Measurements from ENCODE around the gene PLAGL2.
A peak's percentile ranks its signal among the peaks of the same experiment; 100 is the strongest.

The PLAGL2 gene

DNA sequence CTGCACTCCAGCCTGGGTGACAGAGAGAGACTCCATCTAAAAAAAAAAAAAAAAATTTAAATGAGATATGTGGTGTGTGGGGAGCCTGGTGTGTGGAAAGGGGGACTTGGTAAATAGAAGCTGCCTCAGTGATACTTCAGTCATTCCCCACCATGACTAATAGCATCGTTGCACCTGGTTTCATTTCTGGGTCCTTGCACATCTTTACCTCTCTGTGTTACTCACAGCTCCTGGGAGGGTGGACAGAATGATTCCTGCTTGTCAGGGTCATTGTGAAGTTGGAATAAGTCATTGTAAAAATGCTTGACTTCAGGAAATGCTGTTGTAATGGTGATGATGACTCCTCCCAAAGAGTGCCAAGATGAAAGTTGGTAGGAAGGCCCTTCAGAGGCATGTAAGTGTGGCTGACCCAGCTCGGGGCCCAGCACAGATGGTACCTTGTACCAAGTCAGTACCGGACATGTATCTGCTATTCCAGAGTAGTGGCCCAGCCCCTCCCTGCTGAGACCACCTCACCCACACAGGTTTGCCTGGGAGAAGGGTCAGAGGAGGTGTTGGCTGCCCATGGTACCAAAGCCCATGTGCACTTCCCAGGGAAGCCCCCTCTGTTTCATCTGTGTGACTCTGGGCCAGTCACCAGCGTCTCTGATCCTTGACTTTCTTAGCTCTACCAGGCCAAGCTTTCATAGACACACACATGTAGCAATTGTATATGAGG lies 48.4 kb downstream of the PLAGL2 start:
- Mint-ChIP-seq H3K27me3 (no peaks in the 10 kb centered on the region), H3K4me1 (peaks cover 11% of the 10 kb centered on the region), H3K4me3 (no peak overlapping the region), H3K36me3 (peaks cover 61% of the 10 kb centered on the region), H3K9me3 (no peaks in the 10 kb centered on the region), H3K27ac (no peak overlapping the region)
- ATAC-seq, result no peak

DNA sequence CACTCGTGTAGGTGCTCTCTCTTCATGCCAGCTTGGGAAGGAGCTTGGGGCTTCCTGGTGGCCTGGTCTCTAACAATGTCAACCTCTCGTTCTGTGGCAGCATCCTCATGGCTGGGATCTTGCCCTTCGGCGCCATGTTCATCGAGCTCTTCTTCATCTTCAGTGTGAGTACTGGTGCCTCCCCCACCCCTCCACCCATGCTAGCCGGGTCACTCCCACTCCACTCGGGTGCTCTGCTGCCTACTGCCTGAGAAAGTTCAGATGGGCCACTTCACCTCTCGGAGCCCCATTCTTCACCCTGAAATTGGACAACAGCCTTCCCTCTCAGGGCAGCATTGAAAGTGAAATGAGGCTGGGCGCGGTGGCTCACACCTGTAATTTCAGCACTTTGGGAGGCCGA lies 49.2 kb downstream of the PLAGL2 start:
- Mint-ChIP-seq H3K27ac (no peak overlapping the region), H3K4me3 (no peak overlapping the region), H3K9me3 (no peaks in the 10 kb centered on the region), H3K4me1 (peaks cover 11% of the 10 kb centered on the region), H3K27me3 (no peaks in the 10 kb centered on the region), H3K36me3 (peaks cover 54% of the 10 kb centered on the region)
- no peak for ATAC-seq

DNA sequence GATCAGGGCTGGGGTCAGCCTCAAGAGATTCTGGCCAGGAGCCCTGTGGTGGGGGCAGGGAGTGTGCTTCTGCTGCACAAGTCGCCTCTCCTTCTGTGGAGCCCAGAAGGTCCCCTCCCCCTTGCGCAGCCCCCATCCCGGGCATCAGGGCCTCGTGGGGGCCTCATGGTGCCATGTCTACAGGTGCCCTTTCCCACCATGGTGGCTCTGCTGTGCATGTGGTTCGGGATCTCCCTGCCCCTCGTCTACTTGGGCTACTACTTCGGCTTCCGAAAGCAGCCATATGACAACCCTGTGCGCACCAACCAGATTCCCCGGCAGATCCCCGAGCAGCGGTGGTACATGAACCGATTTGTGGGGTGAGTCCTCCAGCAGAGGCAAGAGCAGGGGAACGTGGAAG lies 49.9 kb downstream of the PLAGL2 start:
- Mint-ChIP-seq H3K27ac (peak overlapping the region; percentile 54), H3K36me3 (peaks cover 58% of the 10 kb centered on the region), H3K4me1 (peaks cover 11% of the 10 kb centered on the region), H3K4me3 (no peak overlapping the region), H3K9me3 (no peaks in the 10 kb centered on the region), H3K27me3 (no peaks in the 10 kb centered on the region)
- no peak for ATAC-seq

DNA sequence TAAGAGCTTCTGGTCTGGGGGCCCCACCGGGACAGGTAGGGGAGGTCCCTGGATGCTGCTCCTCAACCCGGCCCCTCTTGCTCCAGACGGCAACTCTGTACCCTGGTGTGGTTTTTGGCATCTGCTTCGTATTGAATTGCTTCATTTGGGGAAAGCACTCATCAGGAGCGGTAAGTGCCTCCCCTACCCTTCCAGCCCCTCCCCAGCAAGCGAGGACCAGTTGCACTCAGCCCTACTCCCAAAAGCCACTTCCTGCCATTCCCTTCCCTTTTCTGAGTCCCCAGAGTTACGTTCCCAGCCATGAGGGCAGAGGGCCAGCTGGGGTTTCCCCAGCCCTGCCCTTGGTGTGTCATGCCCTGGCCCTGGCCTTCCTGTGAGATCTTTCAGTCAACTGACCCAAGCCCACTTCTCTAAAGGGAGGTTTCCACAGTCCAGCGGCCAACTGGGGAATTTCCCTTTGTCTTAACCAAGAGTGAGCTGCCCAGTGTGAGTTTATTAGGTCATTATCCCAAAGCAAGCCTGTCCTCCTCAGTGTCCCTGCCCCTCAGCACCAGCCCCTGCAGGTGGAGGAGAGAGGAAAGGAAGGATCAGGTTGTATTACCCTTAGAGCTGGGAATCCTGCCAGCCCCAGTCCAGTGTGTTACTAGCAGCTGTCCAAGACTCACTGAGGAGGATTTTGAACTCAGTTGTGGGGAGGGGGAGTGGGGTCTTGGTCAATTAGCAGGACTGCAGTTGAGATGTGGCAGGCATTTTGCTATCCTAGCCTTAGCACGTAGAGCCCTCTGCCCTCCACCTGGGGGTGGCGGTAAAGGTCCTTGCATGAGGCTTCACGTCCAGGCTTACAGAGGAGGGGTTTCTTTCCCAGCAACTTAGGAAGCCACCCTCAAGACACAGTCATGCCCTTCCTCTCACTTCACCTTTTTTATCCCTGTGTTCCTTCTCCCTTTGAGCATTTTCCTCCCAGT lies 52.2 kb downstream of the PLAGL2 start:
- peaks cover 60% of the 10 kb centered on the region for H3K36me3 Mint-ChIP-seq
- no peak overlapping the region for H3K4me3 Mint-ChIP-seq
- H3K27me3 Mint-ChIP-seq, result no peaks in the 10 kb centered on the region
- H3K27ac Mint-ChIP-seq, result peak overlapping the region; percentile 41
- no peaks in the 10 kb centered on the region for H3K9me3 Mint-ChIP-seq
- peaks cover 11% of the 10 kb centered on the region for H3K4me1 Mint-ChIP-seq
- peak; percentile 46 for ATAC-seq

DNA sequence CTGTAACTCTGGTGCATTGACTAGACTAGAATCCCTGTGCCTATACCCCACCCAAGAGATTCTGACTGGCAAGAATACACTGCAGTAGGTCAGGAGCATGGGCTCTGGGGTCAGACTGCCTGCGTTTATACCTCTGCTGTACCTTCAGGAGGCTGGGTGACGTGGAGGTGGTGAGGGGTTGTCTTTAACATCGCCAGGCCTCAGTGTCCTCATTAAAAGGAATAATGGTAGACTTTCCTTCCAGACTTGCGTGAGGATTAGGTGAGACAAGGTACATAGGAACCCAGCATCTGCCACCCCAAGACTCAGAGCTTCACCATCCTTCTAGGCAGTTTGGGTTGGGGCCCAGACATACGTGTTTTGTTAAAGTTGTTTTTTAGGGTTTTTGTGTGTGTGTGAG lies 53.8 kb downstream of the PLAGL2 start:
- Mint-ChIP-seq H3K27me3 (no peaks in the 10 kb centered on the region), H3K4me3 (no peak overlapping the region), H3K36me3 (peaks cover 65% of the 10 kb centered on the region), H3K4me1 (peaks cover 11% of the 10 kb centered on the region), H3K9me3 (no peaks in the 10 kb centered on the region), H3K27ac (no peak overlapping the region)
- no peak for ATAC-seq

DNA sequence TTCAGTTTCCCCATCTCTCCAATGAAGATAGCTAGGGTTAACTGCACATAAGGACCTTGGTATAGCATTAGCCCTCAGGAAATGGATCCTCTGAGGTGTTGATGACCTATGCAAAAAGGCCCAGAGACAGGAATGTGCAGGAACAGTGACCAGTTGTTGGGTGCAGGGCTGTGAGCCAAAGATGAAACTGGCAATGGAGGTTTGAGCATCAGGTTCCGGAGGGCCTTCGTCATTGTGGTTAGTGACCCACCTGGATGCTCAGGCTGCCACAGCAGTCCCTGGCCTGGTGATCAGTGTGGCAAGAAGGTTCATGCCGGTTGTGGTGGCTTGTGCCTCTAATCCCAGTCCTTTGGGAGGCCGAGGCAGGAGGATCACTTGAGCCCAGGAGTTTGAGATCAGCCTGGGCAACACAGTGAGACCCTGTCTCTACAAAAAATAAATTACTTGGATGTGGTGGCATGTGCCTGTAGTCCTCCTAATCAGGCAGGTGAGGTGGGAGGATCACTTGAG lies 54.3 kb downstream of the PLAGL2 start:
- Mint-ChIP-seq H3K9me3 (no peaks in the 10 kb centered on the region), H3K27me3 (no peaks in the 10 kb centered on the region), H3K27ac (peak overlapping the region; percentile 28), H3K4me1 (peaks cover 11% of the 10 kb centered on the region), H3K4me3 (no peak overlapping the region), H3K36me3 (peaks cover 61% of the 10 kb centered on the region)
- no peak for ATAC-seq

DNA sequence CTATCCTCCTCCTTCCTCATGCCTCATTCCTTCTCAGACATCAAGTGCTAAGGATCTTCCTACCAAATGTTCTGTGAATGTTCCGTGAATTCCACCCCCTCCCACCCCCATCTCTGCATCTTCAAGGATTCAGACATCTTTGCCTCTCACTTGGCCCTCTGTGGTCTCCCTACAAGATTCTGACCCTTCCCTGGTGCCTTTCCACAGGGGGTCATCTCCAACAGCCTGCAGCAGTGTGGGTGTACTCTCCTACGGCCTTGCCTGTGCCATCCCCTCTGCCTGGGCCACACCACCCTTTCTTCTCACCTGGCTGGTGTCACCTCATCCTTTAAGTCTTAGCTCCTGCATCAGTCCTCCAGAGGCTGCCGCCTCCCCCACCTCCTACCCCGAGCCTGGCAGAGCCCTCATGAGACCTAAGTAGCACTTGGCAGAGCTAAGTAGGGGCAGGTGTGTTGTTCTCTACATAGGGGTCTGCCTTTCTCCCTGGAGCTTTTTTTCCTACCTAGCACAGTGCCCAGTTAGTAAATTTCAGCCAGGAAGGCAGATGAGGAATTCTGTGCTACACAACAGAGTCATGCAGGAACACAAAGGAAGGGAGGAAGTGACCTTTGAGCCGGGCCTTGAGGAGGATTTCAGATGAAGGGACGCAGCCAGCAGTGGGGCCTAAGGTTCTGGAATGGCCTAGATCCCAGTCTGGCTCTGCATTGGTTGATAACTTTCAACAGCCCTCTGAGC lies 55.0 kb downstream of the PLAGL2 start:
- peaks cover 55% of the 10 kb centered on the region for H3K36me3 Mint-ChIP-seq
- H3K27me3 Mint-ChIP-seq, result no peaks in the 10 kb centered on the region
- ATAC-seq, result no peak
- no peak overlapping the region for H3K4me3 Mint-ChIP-seq
- H3K27ac Mint-ChIP-seq, result peak overlapping the region; percentile 28
- H3K4me1 Mint-ChIP-seq, result peaks cover 11% of the 10 kb centered on the region
- H3K9me3 Mint-ChIP-seq, result no peaks in the 10 kb centered on the region

DNA sequence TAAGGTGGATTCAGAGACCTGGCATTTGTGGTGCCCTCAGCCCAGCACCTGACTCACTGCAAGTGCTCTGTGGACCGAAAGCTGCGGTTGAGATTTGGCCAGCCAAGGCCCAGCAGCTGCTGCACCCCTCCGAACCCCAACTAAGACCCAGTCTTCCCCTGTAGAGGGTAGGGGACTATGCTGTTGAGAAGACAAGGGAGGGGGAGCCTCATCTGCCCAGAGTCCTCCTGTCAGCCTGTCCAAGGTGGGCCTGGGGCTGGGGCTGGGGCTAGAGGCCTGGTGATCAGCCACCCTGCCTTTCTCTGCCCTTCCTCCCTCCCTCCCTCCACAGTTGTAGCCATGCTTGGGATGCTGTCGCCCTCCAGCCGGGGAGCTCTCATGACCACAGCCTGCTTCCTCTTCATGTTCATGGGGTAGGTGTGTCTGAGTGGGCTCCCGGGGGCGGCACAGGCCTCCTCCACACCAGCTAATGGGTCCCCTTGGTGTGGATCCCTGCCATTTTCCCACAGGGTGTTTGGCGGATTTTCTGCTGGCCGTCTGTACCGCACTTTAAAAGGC lies 57.2 kb downstream of the PLAGL2 start:
- Mint-ChIP-seq H3K27ac (no peak overlapping the region), H3K36me3 (peaks cover 62% of the 10 kb centered on the region), H3K4me3 (no peak overlapping the region), H3K9me3 (no peaks in the 10 kb centered on the region), H3K4me1 (peaks cover 6% of the 10 kb centered on the region), H3K27me3 (no peaks in the 10 kb centered on the region)
- ATAC-seq, result no peak

DNA sequence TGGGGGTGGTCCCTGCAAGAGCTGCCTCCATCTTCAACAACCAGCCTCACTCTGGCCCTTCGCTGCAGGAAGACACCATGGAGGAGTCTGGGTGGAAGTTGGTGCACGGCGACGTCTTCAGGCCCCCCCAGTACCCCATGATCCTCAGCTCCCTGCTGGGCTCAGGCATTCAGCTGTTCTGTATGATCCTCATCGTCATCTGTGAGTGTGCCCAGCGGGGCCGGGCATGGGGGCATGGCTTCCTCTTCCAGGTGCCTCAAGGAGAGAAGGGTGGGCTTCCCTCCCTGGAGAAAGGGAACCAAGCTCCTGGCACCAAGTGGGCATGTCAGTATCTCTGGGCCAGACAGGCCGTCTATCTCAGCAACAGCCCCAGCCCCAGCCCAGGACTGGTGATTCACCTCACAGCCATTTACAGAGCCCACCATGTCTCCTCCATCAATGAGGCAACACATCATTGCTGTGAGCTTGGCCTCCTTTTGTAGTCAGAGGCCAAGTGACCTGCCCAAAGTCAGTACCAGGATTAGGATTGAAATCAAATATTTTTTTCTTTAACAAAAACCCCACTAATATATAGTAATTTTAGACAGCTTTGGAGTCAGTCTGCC lies 57.9 kb downstream of the PLAGL2 start:
- Mint-ChIP-seq H3K36me3 (peaks cover 63% of the 10 kb centered on the region), H3K4me3 (no peak overlapping the region), H3K27me3 (no peaks in the 10 kb centered on the region)

DNA sequence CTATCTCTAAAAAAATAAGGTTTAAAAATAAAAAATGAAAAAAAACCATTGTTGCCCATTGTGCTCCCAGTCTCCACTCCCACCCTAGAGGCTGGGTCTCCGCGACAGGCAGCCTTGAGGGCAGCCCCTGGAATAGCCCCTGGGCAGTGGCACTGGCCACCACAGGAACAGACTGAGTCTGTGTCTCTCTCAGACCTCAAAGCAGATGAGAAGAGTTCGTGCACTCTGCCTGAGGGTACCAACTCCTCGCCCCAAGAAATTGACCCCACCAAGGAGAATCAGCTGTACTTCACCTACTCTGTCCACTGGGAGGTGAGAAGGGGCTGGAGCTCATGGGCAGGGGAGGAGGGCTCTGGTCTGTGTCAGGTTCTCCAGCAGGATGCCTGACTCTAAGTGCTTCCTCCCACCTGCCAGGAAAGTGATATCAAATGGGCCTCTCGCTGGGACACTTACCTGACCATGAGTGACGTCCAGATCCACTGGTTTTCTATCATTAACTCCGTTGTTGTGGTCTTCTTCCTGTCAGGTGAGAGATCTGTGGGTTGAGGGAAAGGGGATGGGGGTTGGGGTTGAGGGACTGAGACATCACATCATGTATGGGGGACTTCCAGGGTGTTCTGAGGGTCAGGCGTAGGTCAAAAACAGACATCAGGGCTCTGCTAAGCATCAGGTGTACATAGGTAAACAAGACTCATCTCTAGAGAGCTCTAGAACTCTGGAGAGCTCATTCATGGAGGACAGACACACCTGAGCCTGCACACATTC lies 62.5 kb downstream of the PLAGL2 start:
- Mint-ChIP-seq H3K36me3 (peaks cover 75% of the 10 kb centered on the region), H3K4me3 (no peak overlapping the region), H3K27ac (no peak overlapping the region), H3K4me1 (no peaks in the 10 kb centered on the region), H3K27me3 (no peaks in the 10 kb centered on the region), H3K9me3 (no peaks in the 10 kb centered on the region)
- ATAC-seq, result no peak

More for the DNA sequence above, 57.9 kb downstream of the PLAGL2 start:
- Mint-ChIP-seq H3K9me3 (no peaks in the 10 kb centered on the region), H3K4me1 (no peaks in the 10 kb centered on the region), H3K27ac (no peak overlapping the region)
- no peak for ATAC-seq

DNA sequence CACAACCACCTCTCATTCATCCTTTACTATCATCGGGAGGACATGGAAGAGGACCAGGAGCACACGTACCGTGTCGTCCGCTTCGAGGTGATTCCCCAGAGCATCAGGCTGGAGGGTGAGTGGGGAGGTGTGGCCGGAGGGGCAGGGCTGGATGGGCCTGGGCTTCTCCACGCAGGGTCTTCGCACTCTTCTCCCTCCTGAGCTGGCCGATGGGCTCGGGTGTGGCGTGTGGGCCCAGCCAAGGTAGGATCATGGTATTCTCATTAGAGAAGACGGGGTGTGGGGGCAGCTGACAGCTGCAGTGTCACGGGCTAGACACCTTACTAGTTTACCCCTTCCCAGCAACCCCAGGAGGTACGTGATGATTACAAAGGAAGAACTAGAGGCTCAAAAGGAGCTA lies 64.6 kb downstream of the PLAGL2 start:
- Mint-ChIP-seq H3K4me1 (peaks cover 5% of the 10 kb centered on the region), H3K36me3 (peaks cover 79% of the 10 kb centered on the region), H3K9me3 (no peaks in the 10 kb centered on the region), H3K4me3 (no peak overlapping the region), H3K27me3 (no peaks in the 10 kb centered on the region), H3K27ac (no peak overlapping the region)
- no peak for ATAC-seq

All from stimulated activated memory B cell treated with anti-CD40 and anti-IgM and Interleukin-4, amounts not matched to agents 10 μg/mL and 1 μg/mL and 100 μg/mL, for 72 hours (primary cell).